Measurements from ENCODE around the gene CFL2.

The CFL2 gene

GRCh38 chr14:34754687-34755086 is 40.3 kb upstream of the CFL2 start (continued):
- TF ChIP-seq PATZ1 (tag by site-specific recombination; IDR thresholded peaks at IDR 0.05) (no peak), ZNF146 (tag by site-specific recombination; IDR thresholded peaks at IDR 0.05) (no peak), ZBTB17 (tag by site-specific recombination; IDR thresholded peaks at IDR 0.05) (no peak), ZNF174 (tag by site-specific recombination; IDR thresholded peaks at IDR 0.05) (no peak)

- Histone ChIP-seq H3K36me3 (ENCODE audit: control insufficient read depth in 2 of 2, insufficient read depth in 1 of 2, low read length in 2 of 2) (peaks cover 15 to 22% of the 10 kb centered on the region in 2 experiments), H3K4me3 (ENCODE audit: low read depth, low read length) (no peak overlapping the region), H3K9me3 (ENCODE audit: control insufficient read depth, insufficient read depth, low read depth, low read length) (no peaks in the 10 kb centered on the region), H3K4me1 (ENCODE audit: control insufficient read depth, insufficient read depth, low read length) (no peaks in the 10 kb centered on the region), H3K27ac (ENCODE audit: extremely low read depth, low read depth, low read length) (no peak overlapping the region)
- POLR2A ChIA-PET = no interaction called here
- CTCF ChIA-PET = no interaction called here
- TF ChIP-seq PRDM10 (tag by site-specific recombination; IDR thresholded peaks at IDR 0.05) = peak; percentile 24; the same call in 1 of the 2 replicates
- no peak for TF ChIP-seq ZSCAN30 (tag by site-specific recombination; IDR thresholded peaks at IDR 0.05)
These were observed 36.3 kb upstream of the CFL2 start for GRCh38 chr14:34750670-34751069.

GRCh38 chr14:34750233-34750632 is 35.8 kb upstream of the CFL2 start:
- H3K27ac ChIP-seq (ENCODE audit: extremely low read depth, low read depth, low read length) = no peak overlapping the region
- CTCF ChIA-PET = interaction anchor here (0.7 kb wide), 2 partner anchors 33 to 428 kb away, joined by 4 read pairs; no protein-coding TSS in a partner anchor
- no peaks in the 10 kb centered on the region for H3K9me3 ChIP-seq (ENCODE audit: control insufficient read depth, insufficient read depth, low read depth, low read length)
- no peaks in the 10 kb centered on the region for H3K4me1 ChIP-seq (ENCODE audit: control insufficient read depth, insufficient read depth, low read length)
- POLR2A ChIA-PET = no interaction called here
- peaks cover 15 to 17% of the 10 kb centered on the region in 2 experiments for H3K36me3 ChIP-seq (ENCODE audit: control insufficient read depth in 2 of 2, insufficient read depth in 1 of 2, low read length in 2 of 2)
- H3K4me3 ChIP-seq (ENCODE audit: low read depth, low read length) = no peak overlapping the region
- TF ChIP-seq ELK4 (IDR thresholded peaks at IDR 0.05; ENCODE audit: borderline replicate concordance, low read depth, low read length) (no peak), MYNN (tag by site-specific recombination; IDR thresholded peaks at IDR 0.05; ENCODE audit: borderline replicate concordance) (no peak)

- Histone ChIP-seq H3K4me3 (ENCODE audit: low read depth, low read length) (no peak overlapping the region), H3K36me3 (ENCODE audit: control insufficient read depth in 2 of 2, insufficient read depth in 1 of 2, low read length in 2 of 2) (peaks cover 12 to 13% of the 10 kb centered on the region in 2 experiments), H3K27ac (ENCODE audit: extremely low read depth, low read depth, low read length) (no peak overlapping the region), H3K4me1 (ENCODE audit: control insufficient read depth, insufficient read depth, low read length) (no peaks in the 10 kb centered on the region), H3K9me3 (ENCODE audit: control insufficient read depth, insufficient read depth, low read depth, low read length) (no peaks in the 10 kb centered on the region)
- CTCF ChIA-PET = interaction anchor here (0.6 to 1.1 kb wide), 6 partner anchors 32 to 427 kb away, joined by 3 to 5 read pairs (median 4); no protein-coding TSS in a partner anchor
- POLR2A ChIA-PET = interaction anchor here (0.6 kb wide), 1 partner anchor 42 kb away, joined by 3 read pairs; no protein-coding TSS in a partner anchor
- TF ChIP-seq YY2 (tag by site-specific recombination; IDR thresholded peaks at IDR 0.05) (no peak), ZBTB21 (tag by site-specific recombination; IDR thresholded peaks at IDR 0.05) (no peak), BCL6B (tag by site-specific recombination; IDR thresholded peaks at IDR 0.05) (no peak), ZFHX2 (tag by site-specific recombination; conservative IDR thresholded peaks at IDR 0.05) (peak; percentile 81), PRDM2 (tag by site-specific recombination; IDR thresholded peaks at IDR 0.05; ENCODE audit: borderline replicate concordance) (no peak), ZNF560 (tag by site-specific recombination; IDR thresholded peaks at IDR 0.05; ENCODE audit: borderline replicate concordance) (no peak), ZNF223 (tag by site-specific recombination; IDR thresholded peaks at IDR 0.05) (no peak)
These were observed 35.0 kb upstream of the CFL2 start for GRCh38 chr14:34749408-34749807.
